ENCODE data around the gene LANCL2. TPM values are rescaled to one million over a fixed set of nuclear protein-coding genes. Genes with fewer than 3 reads are reported as not detected.

LANCL2 gene
- total and polyA plus RNA-seq, 9 of the 15 experiments (the other 6 are each of a cell fraction or from before 2014, with no cell fraction given): 5.3 to 18.5 (median 13.5) TPM

DNA sequence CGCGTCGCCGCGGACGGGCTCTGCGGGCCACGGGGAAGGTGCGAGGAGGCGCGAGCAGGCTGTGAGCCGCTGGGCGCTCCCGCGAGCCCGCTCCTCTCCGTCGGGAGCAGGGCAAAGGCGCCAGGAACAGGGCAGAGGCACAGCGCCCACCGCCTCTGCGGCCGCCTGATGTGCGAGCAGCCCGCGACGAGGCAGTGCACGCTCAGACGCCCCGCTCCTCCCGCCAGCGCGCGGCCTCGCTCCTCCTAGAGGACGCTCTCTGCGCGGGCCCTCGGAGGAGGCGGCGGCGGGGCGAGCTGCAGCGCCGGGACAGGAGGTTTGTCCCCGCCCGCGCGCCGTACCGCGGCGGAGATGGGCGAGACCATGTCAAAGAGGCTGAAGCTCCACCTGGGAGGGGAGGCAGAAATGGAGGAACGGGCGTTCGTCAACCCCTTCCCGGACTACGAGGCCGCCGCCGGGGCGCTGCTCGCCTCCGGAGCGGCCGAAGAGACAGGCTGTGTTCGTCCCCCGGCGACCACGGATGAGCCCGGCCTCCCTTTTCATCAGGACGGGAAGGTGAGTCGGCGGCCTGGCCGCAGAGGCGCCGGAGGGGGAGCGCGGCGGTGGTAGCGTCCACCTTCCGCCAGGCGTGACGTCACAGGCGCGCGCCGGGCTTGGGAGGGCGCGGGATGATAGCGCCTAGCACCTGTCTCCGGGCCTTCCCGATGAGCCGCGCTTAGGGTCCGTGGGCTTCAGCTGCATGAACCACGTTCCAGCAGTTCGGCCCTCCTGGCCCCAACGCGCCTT lies 731 bp downstream of the LANCL2 start (continued):
- TF ChIP-seq ZNF384 (IDR thresholded peaks at IDR 0.05; ENCODE audit: low read depth, low read length) (no peak), TAL1 (IDR thresholded peaks at IDR 0.05) (no peak), RBM22 (IDR thresholded peaks at IDR 0.05; ENCODE audit: low read depth, low read length, poor library complexity, severe bottlenecking) (no peak), HDAC6 (IDR thresholded peaks at IDR 0.05; ENCODE audit: low read depth, low read length) (no peak), SPI1 (IDR thresholded peaks at IDR 0.05; ENCODE audit: borderline replicate concordance, low read depth, low read length) (no peak), ZC3H8 (IDR thresholded peaks at IDR 0.05) (no peak), PTBP1 (IDR thresholded peaks at IDR 0.05; ENCODE audit: low read depth, low read length) (0 out of 2 replicates have a peak, but pooled peaks have one; percentile 54), SRSF3 (IDR thresholded peaks at IDR 0.05; ENCODE audit: insufficient read depth, low read length) (no peak), RB1 (IDR thresholded peaks at IDR 0.05; ENCODE audit: low read depth) (peak; percentile 96), ZNF583 (CRISPR knock-in tag; IDR thresholded peaks at IDR 0.05) (no peak; the same call in 1 of the 2 replicates), EP300 (IDR thresholded peaks at IDR 0.05; ENCODE audit: low read length) (no peak; the same call in 1 of the 2 replicates), ZNF780A (CRISPR knock-in tag; IDR thresholded peaks at IDR 0.05) (no peak), PCBP2 (IDR thresholded peaks at IDR 0.05; ENCODE audit: low read depth, low read length, poor library complexity, severe bottlenecking) (no peak), DACH1 (IDR thresholded peaks at IDR 0.05; ENCODE audit: partially characterized antibody) (peak; percentile 60), LEF1 (IDR thresholded peaks at IDR 0.05) (no peak), IRF2 (CRISPR knock-in tag; IDR thresholded peaks at IDR 0.05) (no peak)
- TF ChIP-seq, protein P1, sequence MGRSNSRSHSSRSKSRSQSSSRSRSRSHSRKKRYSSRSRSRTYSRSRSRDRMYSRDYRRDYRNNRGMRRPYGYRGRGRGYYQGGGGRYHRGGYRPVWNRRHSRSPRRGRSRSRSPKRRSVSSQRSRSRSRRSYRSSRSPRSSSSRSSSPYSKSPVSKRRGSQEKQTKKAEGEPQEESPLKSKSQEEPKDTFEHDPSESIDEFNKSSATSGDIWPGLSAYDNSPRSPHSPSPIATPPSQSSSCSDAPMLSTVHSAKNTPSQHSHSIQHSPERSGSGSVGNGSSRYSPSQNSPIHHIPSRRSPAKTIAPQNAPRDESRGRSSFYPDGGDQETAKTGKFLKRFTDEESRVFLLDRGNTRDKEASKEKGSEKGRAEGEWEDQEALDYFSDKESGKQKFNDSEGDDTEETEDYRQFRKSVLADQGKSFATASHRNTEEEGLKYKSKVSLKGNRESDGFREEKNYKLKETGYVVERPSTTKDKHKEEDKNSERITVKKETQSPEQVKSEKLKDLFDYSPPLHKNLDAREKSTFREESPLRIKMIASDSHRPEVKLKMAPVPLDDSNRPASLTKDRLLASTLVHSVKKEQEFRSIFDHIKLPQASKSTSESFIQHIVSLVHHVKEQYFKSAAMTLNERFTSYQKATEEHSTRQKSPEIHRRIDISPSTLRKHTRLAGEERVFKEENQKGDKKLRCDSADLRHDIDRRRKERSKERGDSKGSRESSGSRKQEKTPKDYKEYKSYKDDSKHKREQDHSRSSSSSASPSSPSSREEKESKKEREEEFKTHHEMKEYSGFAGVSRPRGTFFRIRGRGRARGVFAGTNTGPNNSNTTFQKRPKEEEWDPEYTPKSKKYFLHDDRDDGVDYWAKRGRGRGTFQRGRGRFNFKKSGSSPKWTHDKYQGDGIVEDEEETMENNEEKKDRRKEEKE (IDR thresholded peaks at IDR 0.05; ENCODE audit: borderline replicate concordance in 1 of 2, control insufficient read depth in 1 of 2, low read depth in 2 of 2, low read length in 1 of 2): peak in 1 of 2 experiments; percentile 91; a peak in 2 of 4 replicates
- TF ChIP-seq, protein P2, sequence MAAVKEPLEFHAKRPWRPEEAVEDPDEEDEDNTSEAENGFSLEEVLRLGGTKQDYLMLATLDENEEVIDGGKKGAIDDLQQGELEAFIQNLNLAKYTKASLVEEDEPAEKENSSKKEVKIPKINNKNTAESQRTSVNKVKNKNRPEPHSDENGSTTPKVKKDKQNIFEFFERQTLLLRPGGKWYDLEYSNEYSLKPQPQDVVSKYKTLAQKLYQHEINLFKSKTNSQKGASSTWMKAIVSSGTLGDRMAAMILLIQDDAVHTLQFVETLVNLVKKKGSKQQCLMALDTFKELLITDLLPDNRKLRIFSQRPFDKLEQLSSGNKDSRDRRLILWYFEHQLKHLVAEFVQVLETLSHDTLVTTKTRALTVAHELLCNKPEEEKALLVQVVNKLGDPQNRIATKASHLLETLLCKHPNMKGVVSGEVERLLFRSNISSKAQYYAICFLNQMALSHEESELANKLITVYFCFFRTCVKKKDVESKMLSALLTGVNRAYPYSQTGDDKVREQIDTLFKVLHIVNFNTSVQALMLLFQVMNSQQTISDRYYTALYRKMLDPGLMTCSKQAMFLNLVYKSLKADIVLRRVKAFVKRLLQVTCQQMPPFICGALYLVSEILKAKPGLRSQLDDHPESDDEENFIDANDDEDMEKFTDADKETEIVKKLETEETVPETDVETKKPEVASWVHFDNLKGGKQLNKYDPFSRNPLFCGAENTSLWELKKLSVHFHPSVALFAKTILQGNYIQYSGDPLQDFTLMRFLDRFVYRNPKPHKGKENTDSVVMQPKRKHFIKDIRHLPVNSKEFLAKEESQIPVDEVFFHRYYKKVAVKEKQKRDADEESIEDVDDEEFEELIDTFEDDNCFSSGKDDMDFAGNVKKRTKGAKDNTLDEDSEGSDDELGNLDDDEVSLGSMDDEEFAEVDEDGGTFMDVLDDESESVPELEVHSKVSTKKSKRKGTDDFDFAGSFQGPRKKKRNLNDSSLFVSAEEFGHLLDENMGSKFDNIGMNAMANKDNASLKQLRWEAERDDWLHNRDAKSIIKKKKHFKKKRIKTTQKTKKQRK (IDR thresholded peaks at IDR 0.05; ENCODE audit: borderline replicate concordance, low read depth, low read length): no peak
- TF ChIP-seq, protein P3, sequence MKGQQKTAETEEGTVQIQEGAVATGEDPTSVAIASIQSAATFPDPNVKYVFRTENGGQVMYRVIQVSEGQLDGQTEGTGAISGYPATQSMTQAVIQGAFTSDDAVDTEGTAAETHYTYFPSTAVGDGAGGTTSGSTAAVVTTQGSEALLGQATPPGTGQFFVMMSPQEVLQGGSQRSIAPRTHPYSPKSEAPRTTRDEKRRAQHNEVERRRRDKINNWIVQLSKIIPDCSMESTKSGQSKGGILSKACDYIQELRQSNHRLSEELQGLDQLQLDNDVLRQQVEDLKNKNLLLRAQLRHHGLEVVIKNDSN (CRISPR knock-in tag; IDR thresholded peaks at IDR 0.05): no peak
- TF ChIP-seq, protein P4, sequence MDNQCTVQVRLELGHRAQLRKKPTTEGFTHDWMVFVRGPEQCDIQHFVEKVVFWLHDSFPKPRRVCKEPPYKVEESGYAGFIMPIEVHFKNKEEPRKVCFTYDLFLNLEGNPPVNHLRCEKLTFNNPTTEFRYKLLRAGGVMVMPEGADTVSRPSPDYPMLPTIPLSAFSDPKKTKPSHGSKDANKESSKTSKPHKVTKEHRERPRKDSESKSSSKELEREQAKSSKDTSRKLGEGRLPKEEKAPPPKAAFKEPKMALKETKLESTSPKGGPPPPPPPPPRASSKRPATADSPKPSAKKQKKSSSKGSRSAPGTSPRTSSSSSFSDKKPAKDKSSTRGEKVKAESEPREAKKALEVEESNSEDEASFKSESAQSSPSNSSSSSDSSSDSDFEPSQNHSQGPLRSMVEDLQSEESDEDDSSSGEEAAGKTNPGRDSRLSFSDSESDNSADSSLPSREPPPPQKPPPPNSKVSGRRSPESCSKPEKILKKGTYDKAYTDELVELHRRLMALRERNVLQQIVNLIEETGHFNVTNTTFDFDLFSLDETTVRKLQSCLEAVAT (IDR thresholded peaks at IDR 0.05): no peak; a peak in 1 of 4 replicates
